HG02759 (cell line): ENCODE results near the gene TMEM14C.
A peak's percentile ranks its signal among the peaks of the same experiment; 100 is the strongest.

Experiments used
- ATAC-seq: cut with Tn5 transposase; IDR thresholded peaks from one replicate; pipeline ENCODE4 v1.9.1; 2021; ENCODE audit warnings: mild to moderate bottlenecking, moderate library complexity; ENCODE audit not compliant: unreplicated experiment

TMEM14C gene

DNA sequence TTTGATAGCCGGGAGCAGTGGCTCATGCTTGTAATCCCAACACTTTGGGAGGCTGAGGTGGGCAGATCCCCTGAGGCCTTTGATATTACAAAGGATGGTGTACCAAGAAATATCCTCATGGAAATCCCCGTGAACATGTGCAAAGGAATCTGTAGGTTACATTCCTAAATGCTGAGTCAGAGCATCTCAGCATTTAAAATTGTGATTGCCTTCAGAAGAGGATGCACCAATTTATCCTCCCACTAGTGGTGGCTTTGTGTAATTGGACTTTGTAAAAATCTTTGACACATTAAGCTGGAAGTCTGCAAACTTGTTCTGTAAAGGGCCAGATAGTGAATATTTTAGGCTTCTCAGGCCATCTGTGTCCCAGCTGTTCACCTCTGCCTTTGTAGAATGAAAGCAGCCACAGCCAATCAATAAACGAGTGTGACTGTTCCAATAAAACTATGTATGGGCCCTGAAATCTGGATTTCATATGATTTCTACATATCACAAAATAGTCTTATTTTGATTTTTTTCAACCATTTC, 36.5 kb downstream of the TMEM14C start:
- ATAC-seq: peak; percentile 80

DNA sequence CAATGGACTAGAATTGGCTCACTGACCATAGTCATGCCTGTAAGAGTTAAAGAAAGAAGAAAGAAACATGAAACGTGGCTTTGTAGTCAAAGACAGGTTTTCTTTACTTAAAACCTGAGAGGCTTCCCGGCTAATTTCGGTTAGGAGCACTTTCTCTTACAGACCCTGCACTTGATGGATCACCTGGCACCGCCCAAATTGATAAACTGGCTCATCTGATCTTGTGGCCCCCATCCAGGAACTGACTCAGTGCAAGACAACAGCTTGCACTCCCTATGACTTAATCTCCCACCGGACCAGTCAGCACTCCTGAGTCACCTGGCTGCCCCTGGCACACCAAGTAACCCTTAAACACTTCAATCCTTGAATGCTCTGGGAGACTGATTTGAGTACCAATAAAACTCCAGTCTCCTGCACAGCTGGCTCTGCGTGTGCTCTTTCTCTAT, 37.0 kb downstream of the TMEM14C start:
- ATAC-seq: no peak

- no peak for ATAC-seq
Observed at GRCh38 chr6:10763006-10763405, 40.1 kb downstream of the TMEM14C start.

GRCh38 chr6:10769419-10769818, 46.5 kb downstream of the TMEM14C start:
- no peak for ATAC-seq

GRCh38 chr6:10771371-10771894, 48.6 kb downstream of the TMEM14C start:
- no peak for ATAC-seq

- no peak for ATAC-seq
Observed at GRCh38 chr6:10778230-10778629, 55.4 kb downstream of the TMEM14C start.

GRCh38 chr6:10779076-10779475, 56.2 kb downstream of the TMEM14C start:
- no peak for ATAC-seq
